Activated naive CD8-positive, alpha-beta T cell treated with anti-CD3 and anti-CD28 coated beads, Interleukin-2, amount 50 U/mL, for 16 hours (primary cell): ENCODE measurements around the gene ZNF57.
A peak's percentile ranks its signal among the peaks of the same experiment; 100 is the strongest.
"Not testable (repeated sequence)": the region's sequence is repeated elsewhere in the genome, so short reads cannot be mapped to it uniquely, and the experiment has no call there.

Experiments used
- DNase-seq: peaks from one replicate; pipeline ENCODE4 v3.0.0-alpha.2; 2020; ENCODE audit warnings: low read depth, low spot score

The ZNF57 gene

GRCh38 chr19:2900296-2901252 lies at the start of gene ZNF57:
Gene ZNF57 (plus strand): TSS chr19:2900928. CDS start chr19:2901046, 118 bp downstream.
- DNase-seq = peak; percentile 99

- DNase-seq = no peak
Observed at GRCh38 chr19:2852598-2852997, 48.1 kb upstream of the ZNF57 start.

- DNase-seq = no peak
Observed at GRCh38 chr19:2853015-2853606, 47.6 kb upstream of the ZNF57 start.

GRCh38 chr19:2854849-2855248 lies 45.9 kb upstream of the ZNF57 start:
- no peak for DNase-seq

GRCh38 chr19:2856457-2857050 lies 44.2 kb upstream of the ZNF57 start:
- DNase-seq = no peak

- no peak for DNase-seq
Observed at GRCh38 chr19:2858864-2859263, 41.9 kb upstream of the ZNF57 start.

GRCh38 chr19:2863816-2864215 lies 36.9 kb upstream of the ZNF57 start:
- no peak for DNase-seq

- no peak for DNase-seq
Observed at GRCh38 chr19:2865334-2866100, 35.2 kb upstream of the ZNF57 start.

GRCh38 chr19:2866495-2867024 lies 34.2 kb upstream of the ZNF57 start:
- DNase-seq = no peak

- DNase-seq = no peak
Observed at GRCh38 chr19:2867025-2867991, 33.4 kb upstream of the ZNF57 start, which contains the start of gene ZNF556. Gene ZNF556 (plus strand): TSS chr19:2867335. CDS start chr19:2867422, 87 bp downstream.

GRCh38 chr19:2869618-2870017 lies 31.1 kb upstream of the ZNF57 start:
- DNase-seq = no peak

GRCh38 chr19:2872175-2872574 lies 28.6 kb upstream of the ZNF57 start:
- DNase-seq = not testable (repeated sequence)

- DNase-seq = no peak
Observed at GRCh38 chr19:2877398-2878331, 23.1 kb upstream of the ZNF57 start.

- no peak for DNase-seq
Observed at GRCh38 chr19:2883686-2884439, 16.9 kb upstream of the ZNF57 start.

- no peak for DNase-seq
Observed at GRCh38 chr19:2885736-2886135, 15.0 kb upstream of the ZNF57 start.

- no peak for DNase-seq
Observed at GRCh38 chr19:2887391-2887914, 13.3 kb upstream of the ZNF57 start.

- peak; percentile 25 for DNase-seq
Observed at GRCh38 chr19:2888731-2889224, 11.9 kb upstream of the ZNF57 start.

GRCh38 chr19:2890531-2890930 lies 10.2 kb upstream of the ZNF57 start:
- not testable (repeated sequence) for DNase-seq
